GM21619 (cell line): Measurements from ENCODE around the gene SNCAIP.

Experiments
- ATAC-seq: cut with Tn5 transposase; IDR thresholded peaks from one replicate; pipeline ENCODE4 v1.9.1; 2021; ENCODE audit not compliant: unreplicated experiment

The SNCAIP gene

DNA sequence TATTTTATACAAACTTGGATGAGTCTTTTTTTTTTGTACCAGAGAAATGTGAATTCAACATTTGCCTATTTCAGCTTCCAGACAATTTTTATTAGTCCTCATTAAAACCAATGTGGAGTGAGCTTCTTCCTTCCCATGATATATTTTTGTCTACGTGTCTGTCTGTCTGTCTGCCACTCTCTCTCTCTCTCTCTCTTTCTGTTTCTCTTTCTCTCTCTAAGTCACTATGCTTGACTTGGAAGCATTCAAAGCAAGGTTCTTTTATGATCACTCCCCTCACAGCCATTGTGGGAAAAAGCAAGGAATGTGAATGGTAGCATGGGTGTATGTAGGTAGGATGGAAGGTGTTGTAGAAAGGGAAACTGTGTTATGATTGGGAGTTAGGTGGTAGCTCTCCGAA lies 80.2 kb downstream of the SNCAIP start:
- no peak for ATAC-seq

DNA sequence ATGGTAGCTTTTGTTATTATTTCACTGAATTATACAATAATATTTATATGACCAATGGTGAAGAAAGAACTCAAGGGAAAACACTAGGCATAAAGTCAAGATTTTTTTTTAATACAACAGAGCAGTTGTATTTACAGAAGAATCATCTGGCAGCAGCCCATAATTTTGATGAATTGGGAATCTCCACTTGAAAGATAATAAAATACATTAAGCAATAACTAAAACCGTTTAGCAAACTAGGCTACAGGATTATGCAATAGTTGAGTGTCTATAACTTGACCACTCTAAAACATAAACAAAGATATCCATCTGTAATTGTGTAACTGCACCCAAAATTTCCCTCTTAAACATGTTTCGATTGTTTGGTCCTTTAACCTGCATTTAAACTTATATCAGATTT lies 80.8 kb downstream of the SNCAIP start:
- ATAC-seq, result no peak

DNA sequence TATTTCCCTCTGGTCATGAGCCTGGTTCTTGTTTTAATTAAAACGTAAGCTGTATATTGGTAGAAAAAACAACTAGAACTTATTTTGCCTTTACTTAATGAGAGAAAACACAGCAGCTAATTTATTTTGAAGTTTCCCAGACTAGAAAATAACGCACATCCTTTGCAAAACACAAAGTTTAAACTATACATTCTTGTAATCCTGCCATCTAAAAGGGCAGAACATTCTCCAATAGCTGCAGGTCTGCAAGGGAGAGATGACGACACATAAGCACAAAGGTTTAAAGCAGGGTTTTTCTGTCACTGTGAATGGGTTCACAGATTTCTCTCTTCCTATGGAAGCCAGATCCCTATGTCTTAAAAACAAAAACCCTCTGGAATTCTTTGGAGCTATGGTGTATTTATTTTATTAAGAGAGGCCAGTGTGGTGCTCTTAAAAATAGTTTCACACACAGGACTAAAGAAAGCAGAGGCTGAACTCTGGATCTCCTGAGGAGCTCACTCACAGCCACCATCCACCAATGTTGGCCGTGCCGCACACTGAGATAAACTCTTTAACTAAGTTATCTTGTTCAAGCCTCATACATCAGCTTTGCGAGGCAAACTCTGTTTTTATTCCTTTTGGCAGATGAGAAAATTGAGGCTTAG lies 82.4 kb downstream of the SNCAIP start:
- no peak for ATAC-seq

DNA sequence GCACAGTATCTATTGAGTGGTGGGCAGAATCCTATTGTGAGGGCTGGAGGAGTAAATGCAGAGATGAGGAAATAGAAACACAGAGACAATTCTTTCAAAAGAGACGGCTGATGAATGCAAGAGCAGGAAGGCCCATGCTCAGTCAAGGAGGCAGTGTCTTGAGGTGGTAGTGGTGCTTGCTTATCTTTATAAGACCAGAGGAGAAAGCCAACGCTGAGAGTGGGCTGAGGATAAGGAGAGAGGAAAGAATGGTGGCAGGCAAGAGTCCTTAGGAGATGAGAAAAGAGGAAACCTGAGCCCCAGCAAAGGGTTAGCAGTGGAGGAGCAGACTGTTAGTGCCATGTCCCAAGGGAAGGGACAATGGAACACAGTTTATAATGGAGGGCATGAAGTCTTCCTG lies 86.0 kb downstream of the SNCAIP start:
- ATAC-seq, result no peak

DNA sequence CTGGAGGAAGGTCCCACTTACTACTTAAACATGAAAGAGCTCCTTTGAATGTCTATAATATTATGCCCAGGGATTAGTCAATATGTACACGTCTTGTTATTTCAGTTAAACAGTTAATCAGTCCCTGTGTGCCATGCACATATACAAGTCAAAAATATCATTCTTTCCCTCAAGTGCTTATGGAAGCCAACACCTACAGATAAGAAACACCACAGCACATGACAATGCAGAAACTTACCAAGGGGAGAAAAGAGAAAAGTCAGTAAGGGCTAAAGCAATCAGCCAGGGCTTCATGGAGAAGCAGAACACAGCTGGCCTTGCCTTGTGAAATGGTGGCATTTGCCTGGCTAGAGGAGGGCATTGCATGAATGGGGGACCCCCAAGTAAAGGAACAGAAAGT lies 88.3 kb downstream of the SNCAIP start:
- no peak for ATAC-seq

DNA sequence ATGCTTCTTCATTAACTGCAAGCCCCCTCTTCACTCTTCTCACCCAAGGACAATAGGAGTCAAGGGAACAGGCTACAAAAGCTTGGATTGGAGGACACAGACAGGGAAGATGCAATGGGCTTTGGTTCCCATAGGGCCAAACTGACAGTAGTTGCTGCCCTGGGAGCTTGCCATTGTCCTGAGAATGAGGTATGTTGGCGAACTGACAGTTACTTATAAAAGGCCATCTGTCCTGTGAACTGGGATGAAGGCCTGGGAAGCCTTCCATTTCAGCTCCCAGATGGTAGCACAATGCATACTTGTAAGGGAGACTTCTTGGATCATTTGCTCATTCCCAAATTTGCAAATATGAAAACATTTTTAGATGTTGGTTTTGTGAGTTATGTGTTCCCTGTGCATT lies 88.9 kb downstream of the SNCAIP start:
- no peak for ATAC-seq

DNA sequence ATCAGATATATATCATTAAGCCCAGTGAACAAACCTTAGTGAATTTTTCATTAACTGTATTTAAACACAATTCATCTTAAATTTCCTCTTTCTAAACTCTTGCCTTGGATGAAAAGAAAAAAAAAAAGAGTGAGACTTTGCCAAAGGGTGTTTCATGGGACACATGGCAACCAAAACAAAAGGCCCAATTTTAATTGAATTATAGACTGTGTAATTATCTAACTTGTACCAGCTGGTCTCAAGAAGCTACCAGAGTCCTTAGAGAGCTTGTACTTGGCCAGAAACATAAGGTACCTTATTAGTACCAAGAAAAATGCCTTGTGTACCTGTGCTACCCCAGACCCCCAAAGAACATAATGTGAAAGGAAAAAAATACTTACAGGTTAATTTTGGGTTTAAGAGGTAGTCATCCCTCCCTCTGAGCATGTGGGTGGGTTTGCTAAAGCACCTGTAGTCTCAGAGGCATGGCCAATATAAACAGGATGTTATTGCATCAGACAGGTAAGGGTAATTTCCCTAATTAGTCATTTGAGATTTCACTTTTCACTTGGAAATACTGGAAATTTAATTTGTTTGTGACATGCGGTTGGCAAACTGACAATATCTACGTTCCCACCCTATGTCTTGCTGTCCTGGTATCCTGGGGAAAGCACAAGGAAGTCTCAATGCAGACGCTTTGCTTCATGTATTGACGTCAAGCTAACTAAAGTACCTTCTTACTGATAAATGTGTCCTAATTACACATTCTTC lies 90.1 kb downstream of the SNCAIP start:
- ATAC-seq, result no peak

DNA sequence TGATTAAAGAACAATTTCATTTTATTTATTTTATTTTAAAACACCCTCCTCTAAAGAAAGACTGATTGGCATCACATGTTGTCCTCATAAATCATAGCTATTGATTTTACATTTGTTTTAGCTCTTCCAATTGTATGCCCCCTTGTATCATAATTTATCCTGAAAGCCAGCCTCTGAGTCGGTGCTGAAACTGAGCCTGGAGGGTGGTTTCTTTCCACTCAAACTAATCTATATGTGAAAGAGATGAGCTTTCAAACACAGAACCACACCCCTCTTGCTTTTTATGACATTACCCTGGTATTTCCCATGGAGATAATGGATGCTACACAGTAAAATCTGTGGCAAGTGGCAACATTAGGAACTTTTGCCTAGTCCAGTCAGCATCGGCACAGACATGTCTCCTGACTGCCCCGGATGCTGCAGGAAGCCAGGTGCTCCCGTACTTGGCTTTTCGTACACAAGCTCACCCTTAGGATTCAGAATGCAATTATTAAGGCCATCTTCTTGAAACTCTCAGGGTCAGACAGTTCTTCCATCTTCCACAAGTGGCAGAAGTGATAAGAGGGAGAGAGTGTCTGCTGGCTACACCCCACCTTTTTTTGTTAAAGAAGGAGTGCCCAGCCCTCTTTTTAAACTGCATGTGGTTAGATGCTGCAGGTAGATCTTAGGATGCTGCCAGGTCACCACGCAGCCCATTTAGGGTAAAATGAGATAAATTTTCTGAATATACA lies 91.1 kb downstream of the SNCAIP start:
- ATAC-seq, result no peak

DNA sequence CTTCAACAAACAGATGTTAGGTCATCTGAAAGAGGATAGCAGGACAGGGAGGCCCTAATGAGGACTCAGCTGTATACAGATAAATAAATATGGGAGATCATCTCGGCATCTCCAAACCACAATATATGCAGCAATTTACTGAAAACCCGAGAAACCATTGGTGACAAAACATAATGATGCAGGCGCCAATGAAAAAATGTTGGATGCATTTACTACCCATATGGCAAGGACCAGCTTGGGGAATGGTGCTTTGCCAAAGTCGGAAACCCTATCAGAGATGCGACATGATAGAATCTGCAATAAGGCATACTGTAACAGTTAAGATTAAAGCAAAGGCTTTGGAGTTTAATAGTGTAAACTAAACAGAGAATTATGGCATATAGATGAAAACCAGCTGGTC lies 92.0 kb downstream of the SNCAIP start:
- no peak for ATAC-seq

DNA sequence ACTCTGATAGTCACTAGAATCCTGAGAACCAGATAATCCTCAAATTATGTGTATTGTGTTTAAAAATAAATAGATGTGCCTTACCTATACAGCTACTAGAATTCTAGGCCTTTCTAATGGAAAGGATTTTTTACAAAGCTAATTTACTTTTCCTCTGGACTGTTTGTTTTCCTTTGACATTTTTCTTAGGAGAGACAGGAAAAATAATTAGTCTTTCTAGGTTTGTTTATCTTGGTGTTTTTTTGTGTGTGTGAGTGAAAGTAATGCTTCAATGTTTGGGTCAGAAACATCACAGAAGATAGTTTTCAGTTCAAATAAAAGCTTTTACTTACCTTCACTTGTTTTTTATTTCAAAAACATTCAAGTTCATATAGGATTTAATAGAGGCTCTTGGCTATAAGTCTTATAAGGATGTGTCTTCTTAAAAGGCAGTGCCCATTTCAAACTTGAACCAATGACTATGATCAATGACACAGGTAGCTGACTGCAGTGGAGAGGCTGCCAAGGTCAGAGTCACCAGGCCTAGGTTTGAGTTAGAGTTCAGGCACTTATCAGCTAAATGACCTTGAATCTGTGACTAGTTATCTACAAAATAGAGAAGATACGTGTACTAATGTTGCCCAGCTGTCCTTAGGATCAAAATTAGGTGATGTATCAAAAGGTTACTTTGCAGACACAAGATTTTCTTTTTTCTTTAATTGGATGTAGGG lies 92.8 kb downstream of the SNCAIP start:
- no peak for ATAC-seq

DNA sequence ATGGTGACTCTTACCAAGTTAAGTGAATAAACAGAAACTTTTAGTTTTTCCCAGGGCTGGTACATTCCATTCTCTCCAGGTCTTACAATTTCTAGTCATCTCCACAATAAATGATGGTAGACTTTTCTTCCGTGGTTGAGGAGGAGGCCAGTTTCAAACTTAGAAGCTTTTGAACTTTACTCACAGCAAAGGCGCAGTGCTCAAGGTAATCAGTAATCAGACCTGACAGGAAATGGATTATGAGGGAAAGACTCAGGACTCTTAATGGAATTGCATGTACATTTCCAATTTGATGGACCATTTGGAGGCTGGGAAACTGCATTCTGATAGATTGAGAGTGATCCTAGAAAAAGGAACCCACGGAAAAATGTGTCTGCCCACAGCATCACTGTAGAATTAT lies 93.7 kb downstream of the SNCAIP start:
- ATAC-seq, result no peak

DNA sequence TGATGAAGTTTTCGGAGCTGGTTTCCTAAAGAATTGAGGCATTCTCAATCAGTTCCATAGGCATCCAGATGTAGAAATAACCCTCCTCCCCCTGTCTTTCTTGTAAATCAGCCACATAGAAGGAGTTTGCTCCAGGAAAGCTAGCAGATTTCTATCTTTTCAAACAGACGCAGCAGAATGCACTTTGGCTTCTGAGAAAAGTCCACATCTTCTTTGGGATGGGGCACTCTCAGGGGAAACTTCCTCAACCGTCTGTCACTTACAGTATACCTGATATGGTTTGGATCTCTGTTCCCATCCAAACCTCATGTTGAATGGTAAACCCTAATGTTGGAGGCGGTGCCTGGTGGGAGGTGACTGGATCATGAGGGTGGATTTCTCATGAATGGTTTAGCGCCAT lies 94.1 kb downstream of the SNCAIP start:
- ATAC-seq, result no peak

DNA sequence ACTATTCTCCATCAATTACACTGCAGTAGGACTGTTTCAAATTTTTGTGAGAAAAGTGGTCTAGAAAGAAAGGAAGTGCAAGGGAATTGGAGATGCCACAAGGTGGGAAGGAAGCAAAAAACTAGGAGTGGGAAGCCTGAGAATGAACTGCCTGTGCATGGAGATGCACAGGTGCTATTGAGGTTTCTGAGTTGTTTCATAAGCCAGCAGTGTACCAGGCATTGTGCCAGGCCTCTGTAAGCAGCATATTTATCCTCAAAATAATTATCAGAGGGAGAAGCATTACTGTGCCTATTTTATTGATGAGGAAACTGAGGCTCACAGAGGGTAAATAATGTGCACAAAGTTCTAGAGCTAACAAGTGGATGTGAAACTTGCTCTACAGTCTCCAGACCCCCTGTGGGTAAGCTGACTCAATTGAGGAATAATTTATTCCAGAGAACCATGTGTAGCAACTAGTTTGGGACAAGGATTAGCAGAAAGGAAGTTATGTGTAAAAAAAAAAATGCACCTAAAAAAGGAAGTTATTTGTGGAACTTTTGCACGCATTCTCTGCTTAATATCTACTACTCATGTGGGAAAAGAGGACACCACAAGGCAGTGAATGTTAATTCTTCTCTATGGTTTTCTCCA lies 96.7 kb downstream of the SNCAIP start:
- peak; percentile 41 for ATAC-seq

DNA sequence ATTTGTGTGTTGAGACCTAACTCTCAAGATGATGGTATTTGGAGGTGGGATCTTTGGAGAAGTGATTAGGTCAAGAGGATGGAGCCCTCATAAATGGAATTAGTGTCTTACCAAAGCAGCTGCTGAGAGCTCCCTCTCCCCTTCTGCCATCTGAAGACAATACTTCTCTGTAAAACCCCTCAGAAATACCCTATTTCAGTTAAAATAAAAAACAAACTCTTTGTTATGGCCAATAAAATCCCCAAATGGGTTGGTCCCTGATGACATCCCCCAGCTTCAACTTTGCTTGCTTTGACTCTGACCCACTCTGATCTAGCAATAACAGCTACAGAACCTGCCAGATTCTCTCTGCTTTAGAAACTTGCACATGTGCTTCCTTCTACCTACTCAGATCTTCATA lies 100.9 kb downstream of the SNCAIP start:
- ATAC-seq, result no peak

DNA sequence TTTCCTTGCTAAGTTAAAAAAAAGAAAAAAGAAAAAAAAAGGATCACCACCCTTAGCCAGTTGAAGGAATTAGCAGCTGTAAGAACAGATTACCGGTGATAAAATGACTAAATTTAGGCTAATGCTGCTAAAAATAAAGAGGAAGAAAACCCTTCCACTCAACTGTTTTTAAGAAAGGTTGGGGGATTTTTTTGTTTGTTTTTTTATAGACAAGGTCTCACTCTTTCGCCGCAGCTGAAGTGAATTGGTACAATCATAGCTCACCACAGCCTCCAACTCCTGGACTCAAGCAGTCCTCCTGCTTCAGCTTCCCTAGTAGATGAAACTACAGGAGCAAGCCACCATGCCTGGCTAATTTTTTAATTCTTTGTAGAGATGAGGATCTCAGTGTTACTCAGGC lies 101.7 kb downstream of the SNCAIP start:
- ATAC-seq, result no peak

DNA sequence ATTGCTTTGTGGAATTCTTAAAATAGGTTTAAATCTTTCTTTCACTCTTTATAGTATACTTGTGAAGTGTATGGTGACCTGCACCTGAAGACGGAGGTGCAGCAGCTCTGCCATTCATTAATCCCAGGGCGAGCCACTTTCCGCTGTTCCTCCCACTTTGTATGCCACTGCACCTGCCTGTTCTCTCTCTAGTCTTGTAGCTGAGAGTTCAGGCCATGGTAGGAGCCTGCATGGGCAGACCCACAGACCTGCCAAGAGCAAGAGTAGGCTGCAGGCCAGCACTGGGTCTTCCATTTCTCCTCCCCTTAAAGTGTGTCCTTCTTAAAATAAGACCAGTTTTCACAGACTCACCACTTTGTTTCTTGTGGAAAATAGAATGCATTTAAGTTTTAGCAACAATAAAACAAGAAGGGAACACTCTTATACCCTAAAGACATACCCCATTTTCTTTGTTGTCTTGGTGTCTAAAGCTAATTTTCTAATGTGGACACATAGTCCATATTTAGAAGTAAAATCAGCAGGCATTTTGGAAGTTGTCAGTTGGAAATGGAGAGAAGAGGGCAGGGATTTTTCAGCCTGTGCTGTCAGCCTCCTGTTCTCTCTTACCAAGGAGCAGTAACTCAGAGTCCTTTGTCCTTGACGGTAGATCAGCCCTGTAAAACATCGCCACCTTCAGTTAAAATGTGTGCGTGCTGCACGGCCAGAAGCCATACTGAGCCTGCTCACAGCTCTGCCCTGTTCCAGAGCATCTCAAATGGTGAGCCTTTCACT lies 103.2 kb downstream of the SNCAIP start:
- ATAC-seq, result peak; percentile 75

DNA sequence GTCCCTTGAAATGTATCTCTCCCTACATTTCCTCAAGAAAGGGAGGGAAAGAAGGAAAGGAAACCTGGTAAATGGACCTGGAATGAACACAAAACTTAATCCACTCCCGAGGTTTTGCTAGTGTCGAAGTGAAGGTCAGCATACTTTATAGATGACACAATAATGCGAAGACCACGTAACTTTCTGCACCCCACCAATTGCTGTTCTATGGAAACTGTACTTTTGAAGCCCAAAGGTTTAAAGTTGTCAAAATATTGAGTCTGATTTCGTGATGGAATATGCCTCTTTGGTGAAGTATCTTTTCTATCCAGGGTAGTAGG lies 103.7 kb downstream of the SNCAIP start:
- no peak for ATAC-seq

DNA sequence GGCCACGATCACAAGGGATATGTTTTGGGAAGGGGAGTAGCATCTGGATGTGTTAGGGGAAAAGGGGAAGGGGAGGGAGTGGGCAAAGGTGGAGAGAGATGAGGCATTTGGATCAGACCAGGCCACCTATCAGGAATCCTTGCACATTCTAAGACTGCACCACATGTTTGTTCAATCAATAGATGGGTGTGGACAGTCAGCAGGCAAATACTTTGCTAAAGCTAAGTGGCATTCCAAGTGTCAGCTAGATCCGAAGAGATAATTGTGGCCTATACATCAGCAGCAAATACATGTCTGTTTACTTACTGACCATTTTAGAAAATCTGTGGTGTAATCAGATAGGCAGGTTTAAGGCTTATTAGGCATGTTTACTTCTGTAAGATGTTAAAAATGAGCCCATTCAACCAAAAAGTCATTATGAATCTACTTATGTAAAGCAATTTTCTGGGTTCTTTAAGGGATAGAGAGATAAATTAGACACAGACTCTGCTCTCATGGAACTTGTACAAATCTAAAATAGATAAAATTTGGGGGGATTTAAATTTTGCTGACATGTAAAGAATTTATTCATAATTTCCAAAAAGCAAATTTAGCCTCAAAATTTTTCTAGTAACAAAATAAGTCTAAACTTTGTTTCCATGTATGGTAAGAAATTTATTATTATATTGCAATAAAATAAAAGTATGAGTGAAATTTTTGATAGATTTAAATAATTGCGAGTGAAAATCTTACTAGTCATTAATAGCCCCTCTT lies 107.3 kb downstream of the SNCAIP start:
- ATAC-seq, result no peak

DNA sequence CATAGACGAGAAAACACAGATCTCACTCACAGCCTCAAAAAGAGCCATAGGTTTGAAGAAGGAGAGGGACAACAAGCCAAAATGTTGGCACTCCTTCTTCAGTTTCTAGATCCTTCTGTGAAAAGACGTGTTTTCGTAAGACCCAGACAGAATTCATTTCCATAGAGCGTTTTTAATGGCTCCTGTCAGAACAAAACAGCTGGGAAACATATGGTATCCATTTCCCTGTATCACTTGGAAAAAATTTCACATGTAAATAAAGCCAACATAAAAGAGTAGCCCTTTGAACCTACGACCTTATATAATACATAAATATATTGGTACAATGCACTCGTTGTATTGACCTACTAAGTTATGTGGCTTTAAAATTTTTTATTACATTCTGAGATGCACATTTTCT lies 108.1 kb downstream of the SNCAIP start:
- no peak for ATAC-seq
